MM.1S (cell line): Measurements from ENCODE around the gene ST3GAL3.

Source experiments
- DNase-seq: peaks from one replicate; pipeline ENCODE4 v3.0.0-alpha.2; 2015
- H2AFZ ChIP-seq: fragments of 300-600 bp; sonication (generic); 2 replicates; pipeline ENCODE4 v1.6.0; 2016; ENCODE audit warnings: antibody characterized with exemption, low read length
- H3F3A ChIP-seq: fragments of 300-600 bp; sonication (generic); 2 replicates; pipeline ENCODE4 v1.6.1; 2016; ENCODE audit warnings: mild to moderate bottlenecking, antibody characterized with exemption, low read length, moderate library complexity, mixed read lengths; ENCODE audit not compliant: insufficient read depth
- H3K27ac ChIP-seq: fragments of 300-600 bp; sonication (generic); 2 replicates; pipeline ENCODE4 v1.5.1; 2016; ENCODE audit warnings: mild to moderate bottlenecking, low read length
- H3K27me3 ChIP-seq: fragments of 300-600 bp; sonication (generic); replicated peaks from 2 replicates; pipeline ENCODE4 v1.6.0; 2016; ENCODE audit warnings: low read length; ENCODE audit not compliant: insufficient read depth
- H3K36me3 ChIP-seq: fragments of 300-600 bp; sonication (generic); replicated peaks from 2 replicates; pipeline ENCODE4 v1.6.1; 2016; ENCODE audit warnings: mild to moderate bottlenecking, low read length, mixed read lengths; ENCODE audit not compliant: insufficient read depth
- H3K4me1 ChIP-seq: fragments of 300-600 bp; sonication (generic); 2 replicates; pipeline ENCODE4 v1.6.1; 2016; ENCODE audit warnings: low read length, mixed read lengths
- H3K4me2 ChIP-seq: fragments of 300-600 bp; sonication (generic); 2 replicates; pipeline ENCODE4 v1.6.0; 2016; ENCODE audit warnings: low read depth, low read length
- H3K4me3 ChIP-seq: fragments of 300-600 bp; sonication (generic); 2 replicates; pipeline ENCODE4 v1.5.1; 2016; ENCODE audit warnings: low read length, mixed read lengths
- H3K79me2 ChIP-seq: fragments of 300-600 bp; sonication (generic); 2 replicates; pipeline ENCODE4 v1.6.1; 2016; ENCODE audit warnings: mixed run types, low read length, mixed read lengths
- H3K9ac ChIP-seq: fragments of 300-600 bp; sonication (generic); 2 replicates; pipeline ENCODE4 v1.6.1; 2016; ENCODE audit warnings: low read length, mixed read lengths
- H3K9me2 ChIP-seq: fragments of 300-600 bp; sonication (generic); replicated peaks from 2 replicates; pipeline ENCODE4 v1.6.1; 2016; ENCODE audit warnings: mild to moderate bottlenecking, low read length, mixed read lengths; ENCODE audit not compliant: insufficient read depth
- H3K9me3 ChIP-seq: fragments of 300-600 bp; sonication (generic); replicated peaks from 2 replicates; pipeline ENCODE4 v1.6.1; 2016; ENCODE audit warnings: mild to moderate bottlenecking, low read length, mixed read lengths; ENCODE audit not compliant: insufficient read depth
- H4K20me1 ChIP-seq: fragments of 300-600 bp; sonication (generic); 2 replicates; pipeline ENCODE4 v1.6.1; 2016; ENCODE audit warnings: mild to moderate bottlenecking, low read length, moderate library complexity, mixed read lengths; ENCODE audit not compliant: insufficient read depth
- CTCF ChIP-seq: fragments of 300-600 bp; sonication (generic); IDR thresholded peaks from 2 replicates; pipeline ENCODE4 v1.5.1; 2016; ENCODE audit warnings: antibody characterized with exemption, low read length, mixed read lengths
- EZH2 ChIP-seq: fragments of 300-600 bp; sonication (generic); optimal IDR thresholded peaks from 2 replicates; pipeline ENCODE3; 2017; ENCODE audit warnings: low read depth, mild to moderate bottlenecking, antibody characterized with exemption, low read length, mixed read lengths
- EZH2phosphoT487 ChIP-seq: fragments of 300-600 bp; sonication (generic); IDR thresholded peaks from 2 replicates; pipeline ENCODE4 v1.6.1; 2018; ENCODE audit warnings: antibody characterized with exemption, low read length

The ST3GAL3 gene

DNA sequence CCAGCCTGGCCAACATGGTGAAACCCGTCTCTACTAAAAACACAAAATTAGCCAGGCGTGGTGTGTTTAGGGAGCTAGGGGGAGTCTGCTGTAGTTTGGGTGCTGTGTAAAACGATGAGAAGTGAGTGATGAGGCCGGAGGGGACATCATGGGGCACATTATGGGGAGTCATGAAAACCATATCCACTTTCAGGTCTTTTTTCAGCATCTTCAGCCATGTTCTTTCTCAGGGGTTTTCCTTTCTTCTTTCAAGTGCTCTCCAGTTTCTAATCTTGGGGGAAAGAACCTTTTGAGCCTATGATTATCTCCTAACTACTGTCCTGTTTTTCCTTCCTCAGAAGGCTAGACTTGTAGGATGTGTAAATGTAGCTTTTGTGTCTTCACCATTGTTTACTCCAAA is 43.0 kb upstream of the ST3GAL3 start:
- no peaks in the 10 kb centered on the region for H4K20me1 ChIP-seq
- no peak overlapping the region for H3K4me3 ChIP-seq

GRCh38 chr1:43666608-43667007 is 40.7 kb upstream of the ST3GAL3 start:
- Histone ChIP-seq H3K4me2 (no peak overlapping the region), H3K9me3 (no peaks in the 10 kb centered on the region), H3K27ac (no peak overlapping the region), H3K9me2 (no peaks in the 10 kb centered on the region), H3K36me3 (peaks cover 20% of the 10 kb centered on the region), H3K79me2 (no peaks in the 10 kb centered on the region), H3K9ac (no peak overlapping the region), H3K27me3 (no peaks in the 10 kb centered on the region), H3F3A (no peaks in the 10 kb centered on the region), H2AFZ (no peak overlapping the region), H3K4me3 (no peak overlapping the region), H3K4me1 (peaks cover 5% of the 10 kb centered on the region; the same call in 1 of the 2 replicates), H4K20me1 (no peaks in the 10 kb centered on the region)
- TF ChIP-seq EZH2 (no peak), CTCF (no peak), EZH2phosphoT487 (no peak)
- DNase-seq: no peak

More for the DNA sequence above, 43.0 kb upstream of the ST3GAL3 start:
- Histone ChIP-seq H3K9me2 (no peaks in the 10 kb centered on the region), H3K9ac (no peak overlapping the region), H3K9me3 (no peaks in the 10 kb centered on the region), H3K27ac (no peak overlapping the region), H3K27me3 (no peaks in the 10 kb centered on the region), H2AFZ (no peak overlapping the region), H3K4me2 (no peak overlapping the region), H3K36me3 (peaks cover 20% of the 10 kb centered on the region), H3K79me2 (no peaks in the 10 kb centered on the region), H3K4me1 (peaks cover 5% of the 10 kb centered on the region; the same call in 1 of the 2 replicates), H3F3A (no peaks in the 10 kb centered on the region)
- DNase-seq: no peak
- TF ChIP-seq EZH2: no peak
- no peak for TF ChIP-seq CTCF
- no peak for TF ChIP-seq EZH2phosphoT487

DNA sequence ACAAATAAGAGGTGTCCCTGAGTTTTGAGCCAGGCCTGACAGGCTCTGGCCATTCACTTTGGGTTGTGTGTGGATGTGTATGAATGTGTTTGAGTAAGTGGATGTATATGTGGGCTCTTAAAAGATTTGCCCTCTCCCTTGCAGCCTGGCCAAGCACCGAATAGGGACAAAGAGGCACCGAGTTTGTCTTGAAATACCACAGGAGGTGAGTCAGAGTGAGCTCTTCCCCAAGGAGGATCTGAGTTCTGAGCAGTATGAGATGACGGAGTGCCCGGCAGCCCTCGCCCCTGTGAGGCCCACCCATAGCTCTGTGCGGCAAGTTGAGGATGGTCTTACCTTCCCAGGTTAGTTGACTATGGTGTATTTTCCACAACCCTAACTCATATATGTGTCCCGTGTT is 38.4 kb upstream of the ST3GAL3 start:
- H3K9me2 ChIP-seq: no peaks in the 10 kb centered on the region
- H4K20me1 ChIP-seq: no peaks in the 10 kb centered on the region
- H2AFZ ChIP-seq: no peak overlapping the region
- H3K36me3 ChIP-seq: peaks cover 14% of the 10 kb centered on the region
- no peak overlapping the region for H3K27ac ChIP-seq
- H3K9me3 ChIP-seq: no peaks in the 10 kb centered on the region
- H3K79me2 ChIP-seq: no peaks in the 10 kb centered on the region
- no peak overlapping the region for H3K9ac ChIP-seq
- no peak for DNase-seq
- no peak overlapping the region for H3K4me2 ChIP-seq
- H3F3A ChIP-seq: no peaks in the 10 kb centered on the region
- peaks cover 2% of the 10 kb centered on the region; the same call in 1 of the 2 replicates for H3K4me1 ChIP-seq
- no peak overlapping the region for H3K4me3 ChIP-seq
- H3K27me3 ChIP-seq: no peaks in the 10 kb centered on the region
- no peak for TF ChIP-seq EZH2phosphoT487
- no peak for TF ChIP-seq EZH2
- no peak for TF ChIP-seq CTCF
